Measurements from ENCODE around the gene USP2.

GRCh38 chr11:119365071-119365591 lies 16.4 kb downstream of the USP2 start:
- TF ChIP-seq CTCF (IDR thresholded peaks at IDR 0.05) (no peak), POLR2A (IDR thresholded peaks at IDR 0.05) (no peak), EP300 (IDR thresholded peaks at IDR 0.05) (no peak), POLR2AphosphoS5 (IDR thresholded peaks at IDR 0.05) (peak in 2 of 3 donors; percentile 46 to 78)
